ENCODE measurements around the gene MARK2. TPM values are rescaled to one million over a fixed set of nuclear protein-coding genes. Genes with fewer than 3 reads are reported as not detected.

The MARK2 gene
- 55.5 and 59.1 TPM in 2 replicates for total RNA-seq
- long read RNA-seq, partial matches to known transcripts = 0 of 1 reads
- long read RNA-seq, other reads (novel, unspliced or antisense) = 1 of 1 reads

DNA sequence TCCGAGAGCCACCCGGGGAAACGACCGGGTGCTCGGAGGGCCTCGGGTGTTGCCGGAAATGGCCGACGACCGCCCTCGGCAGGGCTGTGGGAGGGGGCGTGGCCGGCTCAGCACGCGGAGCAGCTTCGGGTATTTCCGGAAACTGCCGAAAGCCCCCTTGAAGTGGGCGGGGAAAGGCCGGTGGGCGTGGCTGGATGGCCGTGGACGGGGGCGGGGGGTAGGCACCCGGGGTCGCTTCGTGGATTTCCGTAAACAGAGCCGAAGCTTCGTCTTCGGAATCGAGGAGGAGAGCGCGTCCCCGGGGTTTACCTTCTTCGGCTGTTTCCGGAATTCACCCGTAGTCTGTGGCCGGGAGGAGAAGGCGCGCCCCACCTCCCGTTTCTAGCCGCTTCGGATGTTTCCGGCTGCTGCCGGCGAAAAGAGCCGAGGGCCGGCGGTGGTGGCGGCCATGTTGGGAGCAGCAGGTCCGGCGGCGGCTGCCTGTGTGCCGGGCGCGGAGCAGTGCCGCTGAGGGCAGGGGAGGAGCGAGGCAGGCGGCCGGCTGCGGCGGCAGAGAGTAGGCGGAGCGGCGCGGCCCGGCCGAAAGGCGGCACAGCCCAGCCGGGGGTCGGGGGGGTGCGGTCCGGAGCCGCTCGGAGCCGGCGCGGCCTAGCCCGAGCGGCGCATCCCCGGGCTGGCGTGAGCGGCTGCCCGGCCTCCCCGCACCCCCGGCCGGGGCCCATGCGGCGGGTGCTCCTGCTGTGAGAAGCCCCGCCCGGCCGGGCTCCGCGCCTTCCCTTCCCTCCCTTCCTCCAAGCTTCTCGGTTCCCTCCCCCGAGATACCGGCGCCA is at the start of gene MARK2:
Gene MARK2 (plus strand): TSS at position 433 of the 830 bp plus-strand sequence. CDS start 397 bp downstream, at position 830.
- peaks cover 47% of the 10 kb centered on the region for H3K4me1 Mint-ChIP-seq (ENCODE audit: low read depth)
- peak; percentile 100 for DNase-seq (ENCODE audit: low spot score, unreplicated experiment)
- H3K27ac Mint-ChIP-seq = peak within 1 kb of the TSS; percentile 96
- TF ChIP-seq, protein P1, sequence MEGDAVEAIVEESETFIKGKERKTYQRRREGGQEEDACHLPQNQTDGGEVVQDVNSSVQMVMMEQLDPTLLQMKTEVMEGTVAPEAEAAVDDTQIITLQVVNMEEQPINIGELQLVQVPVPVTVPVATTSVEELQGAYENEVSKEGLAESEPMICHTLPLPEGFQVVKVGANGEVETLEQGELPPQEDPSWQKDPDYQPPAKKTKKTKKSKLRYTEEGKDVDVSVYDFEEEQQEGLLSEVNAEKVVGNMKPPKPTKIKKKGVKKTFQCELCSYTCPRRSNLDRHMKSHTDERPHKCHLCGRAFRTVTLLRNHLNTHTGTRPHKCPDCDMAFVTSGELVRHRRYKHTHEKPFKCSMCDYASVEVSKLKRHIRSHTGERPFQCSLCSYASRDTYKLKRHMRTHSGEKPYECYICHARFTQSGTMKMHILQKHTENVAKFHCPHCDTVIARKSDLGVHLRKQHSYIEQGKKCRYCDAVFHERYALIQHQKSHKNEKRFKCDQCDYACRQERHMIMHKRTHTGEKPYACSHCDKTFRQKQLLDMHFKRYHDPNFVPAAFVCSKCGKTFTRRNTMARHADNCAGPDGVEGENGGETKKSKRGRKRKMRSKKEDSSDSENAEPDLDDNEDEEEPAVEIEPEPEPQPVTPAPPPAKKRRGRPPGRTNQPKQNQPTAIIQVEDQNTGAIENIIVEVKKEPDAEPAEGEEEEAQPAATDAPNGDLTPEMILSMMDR (IDR thresholded peaks at IDR 0.05; ENCODE audit: unreplicated experiment) = no peak
- no peaks in the 10 kb centered on the region for H3K27me3 Mint-ChIP-seq
- no peaks in the 10 kb centered on the region for H3K9me3 Mint-ChIP-seq (ENCODE audit: low read depth)
- H3K36me3 Mint-ChIP-seq (ENCODE audit: insufficient read depth) = peaks cover 4% of the 10 kb centered on the region
- H3K4me3 Mint-ChIP-seq (ENCODE audit: low read depth) = peak within 1 kb of the TSS; percentile 92

DNA sequence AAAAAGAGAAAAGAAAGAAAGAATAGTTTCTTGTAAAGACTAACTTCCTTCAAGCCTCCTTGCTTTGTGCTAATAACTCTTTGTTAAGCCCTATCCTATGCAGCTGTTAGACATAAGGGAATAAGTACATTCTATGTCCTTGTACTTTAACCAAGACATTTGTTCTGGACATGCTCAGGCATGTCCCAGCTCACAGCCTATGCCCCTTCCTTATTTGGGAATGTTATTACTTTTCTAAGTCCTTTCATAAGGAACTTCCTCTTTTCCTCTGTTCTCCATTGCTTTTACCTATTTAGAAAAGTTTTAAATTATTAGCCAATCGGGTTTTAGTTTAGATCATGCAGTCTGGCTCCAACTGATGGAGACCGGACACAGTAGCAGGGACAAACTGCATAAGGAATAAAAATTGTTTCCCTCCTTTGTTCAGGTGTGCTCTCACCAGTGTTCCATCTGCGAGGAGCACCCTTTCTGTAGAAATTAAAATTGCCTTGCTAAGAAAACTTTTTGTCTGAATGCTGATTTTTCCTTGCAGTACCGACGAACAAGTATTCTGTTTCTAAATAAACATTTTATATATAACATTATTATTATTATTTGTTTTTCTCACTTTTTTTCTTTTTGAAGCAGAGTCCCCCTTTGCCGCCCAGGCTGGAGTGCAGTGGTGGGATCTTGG is 47.3 kb upstream of the MARK2 start:
- Mint-ChIP-seq H3K36me3 (ENCODE audit: insufficient read depth) (no peaks in the 10 kb centered on the region), H3K27ac (no peak overlapping the region), H3K4me3 (ENCODE audit: low read depth) (no peak overlapping the region), H3K4me1 (ENCODE audit: low read depth) (peaks cover 1% of the 10 kb centered on the region), H3K27me3 (no peaks in the 10 kb centered on the region), H3K9me3 (ENCODE audit: low read depth) (peaks cover 8% of the 10 kb centered on the region)
- TF ChIP-seq, protein P1 (IDR thresholded peaks at IDR 0.05; ENCODE audit: unreplicated experiment) = no peak
- DNase-seq (ENCODE audit: low spot score, unreplicated experiment) = no peak

DNA sequence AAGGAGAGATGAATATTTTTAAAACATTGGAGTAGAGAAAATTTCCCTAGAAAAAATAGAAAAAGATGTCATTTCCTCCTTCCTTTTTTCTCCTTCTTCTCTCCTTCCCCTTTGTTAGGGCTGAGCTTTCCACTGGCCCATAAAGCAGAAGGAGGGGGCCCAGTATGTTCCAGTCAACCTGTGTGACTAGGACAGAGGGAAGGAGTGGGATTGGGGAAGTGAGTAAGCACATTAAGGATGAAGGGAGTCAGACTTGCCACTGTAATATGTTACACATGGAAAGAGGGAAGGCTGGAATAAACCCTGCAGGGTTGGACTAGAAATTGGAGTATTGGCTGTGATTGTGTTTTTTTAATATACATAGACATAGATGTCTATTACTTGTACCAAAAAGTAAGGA is 45.7 kb upstream of the MARK2 start:
- Mint-ChIP-seq H3K4me1 (ENCODE audit: low read depth) (peaks cover 1% of the 10 kb centered on the region), H3K9me3 (ENCODE audit: low read depth) (peaks cover 8% of the 10 kb centered on the region)

DNA sequence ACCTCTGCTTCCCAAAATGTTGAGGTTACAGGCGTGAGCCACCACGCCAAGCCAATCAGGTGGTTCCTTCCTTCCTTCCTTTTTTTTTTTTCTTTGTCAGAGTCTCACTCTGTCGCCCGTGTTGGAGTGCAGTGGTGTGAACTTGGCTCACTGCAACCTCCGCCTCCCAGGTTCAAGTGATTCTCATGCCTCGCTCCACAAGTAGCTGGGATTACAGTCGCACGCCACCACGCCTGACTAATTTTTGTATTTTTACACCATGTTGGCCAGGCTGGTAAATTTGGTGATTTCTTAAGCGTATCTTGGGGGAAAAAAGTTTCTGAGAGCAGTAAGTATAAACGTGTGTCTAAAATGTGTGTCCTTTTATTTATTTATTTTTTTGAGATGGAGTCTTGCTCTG is 43.8 kb upstream of the MARK2 start:
- Mint-ChIP-seq H3K9me3 (ENCODE audit: low read depth) (peaks cover 8% of the 10 kb centered on the region), H3K36me3 (ENCODE audit: insufficient read depth) (no peaks in the 10 kb centered on the region), H3K27me3 (no peaks in the 10 kb centered on the region), H3K4me3 (ENCODE audit: low read depth) (no peak overlapping the region), H3K4me1 (ENCODE audit: low read depth) (no peaks in the 10 kb centered on the region), H3K27ac (no peak overlapping the region)
- no peak for DNase-seq (ENCODE audit: low spot score, unreplicated experiment)
- TF ChIP-seq, protein P1 (IDR thresholded peaks at IDR 0.05; ENCODE audit: unreplicated experiment) = no peak

More for the DNA sequence above, 45.7 kb upstream of the MARK2 start:
- TF ChIP-seq, protein P1 (IDR thresholded peaks at IDR 0.05; ENCODE audit: unreplicated experiment) = no peak
- no peak overlapping the region for H3K4me3 Mint-ChIP-seq (ENCODE audit: low read depth)
- H3K36me3 Mint-ChIP-seq (ENCODE audit: insufficient read depth) = no peaks in the 10 kb centered on the region
- no peak for DNase-seq (ENCODE audit: low spot score, unreplicated experiment)
- no peaks in the 10 kb centered on the region for H3K27me3 Mint-ChIP-seq
- H3K27ac Mint-ChIP-seq = no peak overlapping the region

DNA sequence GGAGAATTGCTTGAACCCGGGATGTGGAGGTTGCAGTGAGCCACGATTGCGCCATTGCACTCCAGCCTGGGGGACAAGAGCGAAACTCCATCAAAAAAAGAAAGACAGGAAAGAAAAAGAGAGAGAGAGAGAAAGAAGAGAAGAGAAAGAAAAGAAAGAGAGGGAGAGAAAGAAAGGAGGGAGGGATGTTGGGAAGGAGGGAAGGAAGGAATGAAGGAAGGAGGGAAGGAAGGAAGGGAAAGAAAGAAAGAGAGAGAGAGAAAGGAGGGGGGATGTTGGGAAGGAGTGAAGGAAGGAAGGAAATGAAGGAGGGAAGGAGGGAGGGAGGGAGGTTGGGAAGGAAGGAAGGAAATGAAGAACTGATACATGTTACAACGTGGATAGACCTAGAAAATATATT is 38.0 kb upstream of the MARK2 start:
- Mint-ChIP-seq H3K4me3 (ENCODE audit: low read depth) (no peak overlapping the region), H3K9me3 (ENCODE audit: low read depth) (no peaks in the 10 kb centered on the region), H3K27me3 (peaks cover 2% of the 10 kb centered on the region), H3K4me1 (ENCODE audit: low read depth) (no peaks in the 10 kb centered on the region), H3K36me3 (ENCODE audit: insufficient read depth) (no peaks in the 10 kb centered on the region), H3K27ac (no peak overlapping the region)
- no peak for DNase-seq (ENCODE audit: low spot score, unreplicated experiment)
- TF ChIP-seq, protein P1 (IDR thresholded peaks at IDR 0.05; ENCODE audit: unreplicated experiment) = no peak
